B cell (primary cell): ENCODE measurements around the gene LRPPRC. TPM values are rescaled to one million over a fixed set of nuclear protein-coding genes. Genes with fewer than 3 reads are reported as not detected.

Experiments used
- ATAC-seq: fragments of 200-7000 bp; cut with Tn5 transposase; one replicate; pipeline ENCODE4 v1.10.0; 2021; ENCODE audit warnings: low read depth, mild to moderate bottlenecking, moderate number of reproducible peaks, moderate library complexity
- CTCF ChIA-PET: fragments of 350-600 bp; sonication (Branson Sonifier 250); formaldehyde crosslinking; loops from one replicate; lab custom pipeline; 2021; ENCODE audit warnings: antibody characterized with exemption, inconsistent platforms; lab: Charles Lee
- POLR2A ChIA-PET: fragments of 350-600 bp; sonication (Branson Sonifier 250); formaldehyde crosslinking; loops from one replicate; lab custom pipeline; 2021; ENCODE audit warnings: antibody characterized with exemption; lab: Charles Lee
- DNase-seq: peaks from one replicate; pipeline ENCODE4 v3.0.0; 2013
- H2AFZ ChIP-seq: 2 replicates; pipeline ENCODE4 v1.6.1; 2012; ENCODE audit warnings: mild to moderate bottlenecking, low read depth, low read length; ENCODE audit not compliant: insufficient read depth, poor library complexity, severe bottlenecking
- H3K27ac ChIP-seq, 2 donors: 1 replicate in 1 of 2; 2 replicates in 1 of 2; pipeline ENCODE4 v1.5.1; 2012 to 2013; ENCODE audit warnings: low read length in 2 of 2, mild to moderate bottlenecking in 2 of 2, moderate library complexity in 1 of 2
- H3K27me3 ChIP-seq, 4 experiments: fragments of 200-600 bp in 1 of 4; sonication (generic) in 1 of 4; replicated peaks in 1 of 4; 1 replicate in 2 of 4; 2 replicates in 2 of 4; pipeline versions ENCODE4 v1.6.1 to v1.7.0; 2013 to 2016; ENCODE audit warnings: low read length in 3 of 4, mild to moderate bottlenecking in 2 of 4, mixed read lengths in 1 of 4, moderate library complexity in 1 of 4; ENCODE audit not compliant: insufficient read depth in 4 of 4, control insufficient read depth in 3 of 4; ENCODE audit errors: control extremely low read depth in 1 of 4
- H3K36me3 ChIP-seq, 2 experiments: replicated peaks in 1 of 2; 1 replicate in 1 of 2; 2 replicates in 1 of 2; pipeline versions ENCODE4 v1.6.1 to v1.7.1; 2013; ENCODE audit warnings: low read length in 1 of 2; ENCODE audit not compliant: insufficient read depth in 2 of 2, control insufficient read depth in 1 of 2; ENCODE audit errors: control extremely low read depth in 1 of 2, extremely low read depth in 1 of 2
- H3K4me1 ChIP-seq, 2 donors: fragments of 200-600 bp in 1 of 2; sonication (generic) in 1 of 2; 1 replicate in 1 of 2; 2 replicates in 1 of 2; pipeline versions ENCODE4 v1.5.1 to v1.6.1; 2013 to 2017; ENCODE audit warnings: low read length in 2 of 2; ENCODE audit not compliant: control insufficient read depth in 2 of 2, insufficient read depth in 2 of 2
- H3K4me2 ChIP-seq: replicated peaks from 2 replicates; pipeline ENCODE3; 2012; ENCODE audit warnings: mild to moderate bottlenecking, low read depth, low read length; ENCODE audit not compliant: poor library complexity, severe bottlenecking
- H3K4me3 ChIP-seq, 5 experiments: fragments of 200-600 bp in 1 of 5; sonication (generic) in 1 of 5; 1 replicate in 3 of 5; 2 replicates in 2 of 5; pipeline versions ENCODE4 v1.5.1 to v1.7.0; 2011 to 2016; ENCODE audit warnings: low read length in 4 of 5, mild to moderate bottlenecking in 4 of 5, low read depth in 2 of 5, control low read depth in 1 of 5, moderate library complexity in 1 of 5; ENCODE audit not compliant: insufficient read depth in 1 of 5; ENCODE audit errors: control extremely low read depth in 1 of 5, extremely low read depth in 1 of 5
- H3K79me2 ChIP-seq: fragments of 200-600 bp; sonication (generic); one replicate; pipeline ENCODE4 v1.6.0; 2016; ENCODE audit warnings: low read length; ENCODE audit not compliant: control insufficient read depth, insufficient read depth
- H3K9ac ChIP-seq: fragments of 200-600 bp; sonication (generic); 2 replicates; pipeline ENCODE4 v1.6.1; 2017; ENCODE audit warnings: mild to moderate bottlenecking, low read length, moderate library complexity
- H3K9me3 ChIP-seq, 3 donors: one replicate each; pipeline versions ENCODE4 v1.6.1 to v1.7.1; 2013; ENCODE audit warnings: low read length in 2 of 3; ENCODE audit not compliant: control insufficient read depth in 2 of 3, insufficient read depth in 1 of 3; ENCODE audit errors: control extremely low read depth in 1 of 3
- H4K20me1 ChIP-seq: 2 replicates; pipeline ENCODE4 v1.6.0; 2012; ENCODE audit warnings: mild to moderate bottlenecking, low read length; ENCODE audit not compliant: insufficient read depth, control insufficient read depth, poor library complexity, severe bottlenecking
- H3K27ac Mint-ChIP-seq: one replicate; pipeline ENCODE4 v1.8.0; 2021; ENCODE audit warnings: mixed read lengths
- H3K27me3 Mint-ChIP-seq: one replicate; pipeline ENCODE4 v1.8.0; 2021; ENCODE audit warnings: mixed read lengths
- H3K4me1 Mint-ChIP-seq: one replicate; pipeline ENCODE4 v1.8.0; 2021; ENCODE audit warnings: mixed read lengths
- H3K4me3 Mint-ChIP-seq: one replicate; pipeline ENCODE4 v1.8.0; 2021; ENCODE audit warnings: mixed read lengths
- H3K9me3 Mint-ChIP-seq: one replicate; pipeline ENCODE4 v1.8.0; 2022; ENCODE audit warnings: mixed read lengths; ENCODE audit not compliant: insufficient read depth
- CTCF ChIP-seq: fragments of 200-600 bp; IDR thresholded peaks from one replicate; pipeline ENCODE4 v1.8.0; 2022; ENCODE audit warnings: antibody characterized with exemption, mild to moderate bottlenecking
- EZH2 ChIP-seq: IDR thresholded peaks from 2 replicates; pipeline ENCODE4 v1.6.1; 2012; ENCODE audit warnings: borderline replicate concordance, low read depth, mild to moderate bottlenecking, moderate library complexity, low read length; ENCODE audit not compliant: insufficient read depth, poor library complexity, severe bottlenecking
- WGBS: methylation state at CpG from one replicate; pipeline ENCODE4 v1.1.5; 2013; ENCODE audit warnings: missing lambda C conversion rate; ENCODE audit not compliant: insufficient coverage; 5-methylcytosine and 5-hydroxymethylcytosine counted together
- intact Hi-C: fragments of 100-400 bp; cut with micrococcal nuclease; formaldehyde crosslinking; loops from one replicate; pipeline ENCODE4 v1.10.0; 2022
- polyA plus RNA-seq: library from polyadenylated mRNA; depleted of rRNA; stranded (reverse); fragments of >200 nt; gene quantifications from 2 replicates; pipeline ENCODE4 v1.2.3, GENCODE V29; 2012
- total RNA-seq, 2 donors: library from RNA; stranded (reverse); fragments of 120-200 nt in 1 of 2; gene quantifications; 1 replicate in 1 of 2; 2 replicates in 1 of 2; pipeline versions ENCODE4 v1.2.3 to v1.2.4, GENCODE V29; 2013 to 2022

LRPPRC gene
- total and polyA plus RNA-seq, 2 donors (not counting 1 experiment from before 2014, with no cell fraction given) = 17.6 to 75.6 TPM

GRCh38 chr2:43948370-43948769, 47.4 kb downstream of the LRPPRC start:
- TF ChIP-seq CTCF (no peak), EZH2 (no peak)
- Histone ChIP-seq H3K4me2 (no peak overlapping the region), H3K4me1 (no peaks in the 10 kb centered on the region), H3K4me3 (no peak overlapping the region), H3K27me3 (no peaks in the 10 kb centered on the region), H3K9me3 (no peaks in the 10 kb centered on the region), H3K36me3 (peaks cover 17 to 71% of the 10 kb centered on the region in 2 experiments), H3K27ac (no peak overlapping the region), H4K20me1 (no peaks in the 10 kb centered on the region), H3K9ac (no peak overlapping the region), H2AFZ (no peak overlapping the region), H3K79me2 (no peaks in the 10 kb centered on the region)
- no peak overlapping the region for H3K27ac Mint-ChIP-seq
- no peaks in the 10 kb centered on the region for H3K4me1 Mint-ChIP-seq
- no peak overlapping the region for H3K4me3 Mint-ChIP-seq
- intact Hi-C loops = no loop called here
- no peak for DNase-seq
- WGBS = 100% methylated on average over 1 of the region's 3 CpGs
- ChIA-PET CTCF (no interaction called here), POLR2A (no interaction called here)
- H3K9me3 Mint-ChIP-seq = no peaks in the 10 kb centered on the region
- ATAC-seq = no peak
- no peaks in the 10 kb centered on the region for H3K27me3 Mint-ChIP-seq

GRCh38 chr2:43946685-43947084, 49.1 kb downstream of the LRPPRC start:
- no peaks in the 10 kb centered on the region for H3K9me3 ChIP-seq
- H3K79me2 ChIP-seq = no peaks in the 10 kb centered on the region
- no peak overlapping the region for H2AFZ ChIP-seq
- no peak overlapping the region for H3K4me3 Mint-ChIP-seq
- ChIA-PET CTCF (no interaction called here), POLR2A (no interaction called here)
- intact Hi-C loops = no loop called here
- H3K36me3 ChIP-seq = peaks cover 17 to 70% of the 10 kb centered on the region in 2 experiments
- no peaks in the 10 kb centered on the region for H4K20me1 ChIP-seq
- no peak overlapping the region for H3K4me2 ChIP-seq
- H3K27me3 ChIP-seq = no peaks in the 10 kb centered on the region
- H3K9ac ChIP-seq = no peak overlapping the region
- no peak overlapping the region for H3K4me3 ChIP-seq
- no peaks in the 10 kb centered on the region for H3K9me3 Mint-ChIP-seq
- no peaks in the 10 kb centered on the region for H3K4me1 Mint-ChIP-seq
- H3K27me3 Mint-ChIP-seq = no peaks in the 10 kb centered on the region
- no peak for ATAC-seq
- H3K27ac Mint-ChIP-seq = no peak overlapping the region
- H3K4me1 ChIP-seq = no peaks in the 10 kb centered on the region
- H3K27ac ChIP-seq = no peak overlapping the region
- TF ChIP-seq EZH2 (no peak), CTCF (no peak)
- WGBS = no CpG with 5 or more reads among the region's 4 CpGs
- no peak for DNase-seq
